Endothelial cell of umbilical vein (primary cell): ENCODE results near the gene ZNF778. TPM values are rescaled to one million over a fixed set of nuclear protein-coding genes. Genes with fewer than 3 reads are reported as not detected.
"Not testable (repeated sequence)": the region's sequence is repeated elsewhere in the genome, so short reads cannot be mapped to it uniquely, and the experiment has no call there.

Source experiments
- BruUV-seq: library from RNA; stranded (reverse); fragments of 400-500 nt; replicated peaks from 2 replicates; lab custom pipeline; 2021; lab: Mats Ljungman, UMichigan
- CTCF ChIA-PET: fragments of 300-600, 350-600 bp; sonication (Branson Sonifier 250); formaldehyde crosslinking; loops from one replicate; lab custom pipeline; 2021; ENCODE audit warnings: antibody characterized with exemption, inconsistent platforms; lab: Charles Lee
- POLR2A ChIA-PET: fragments of 300-600, 350-600 bp; sonication (Branson Sonifier 250); formaldehyde crosslinking; loops from one replicate; lab custom pipeline; 2021; ENCODE audit warnings: antibody characterized with exemption, inconsistent platforms; lab: Charles Lee
- DNase-seq: peaks from one replicate; pipeline ENCODE4 v3.0.0-alpha.2; 2011; ENCODE audit warnings: low read depth, low spot score
- FAIRE-seq: peaks from 2 replicates; lab custom pipeline; 2011; peaks lifted over from hg19 to GRCh38; lab: Jason Lieb, UNC
- H2AFZ ChIP-seq: 2 replicates; pipeline ENCODE4 v1.6.0; 2012; ENCODE audit warnings: low read depth, low read length, control low read depth, inconsistent platforms
- H3K27ac ChIP-seq: 2 replicates; pipeline ENCODE4 v1.5.1; 2011; ENCODE audit warnings: low read depth, mild to moderate bottlenecking, control low read depth, low read length, moderate library complexity; ENCODE audit not compliant: insufficient read depth
- H3K27me3 ChIP-seq, 2 experiments: 2 replicates each; pipeline versions ENCODE4 v1.6.0 to v1.6.1; 2011; ENCODE audit warnings: low read length in 2 of 2, mixed read lengths in 1 of 2; ENCODE audit not compliant: control insufficient read depth in 2 of 2, insufficient read depth in 2 of 2
- H3K36me3 ChIP-seq, 2 experiments: 2 replicates in 1 of 2; 3 replicates in 1 of 2; pipeline ENCODE4 v1.5.1; 2011; ENCODE audit warnings: low read length in 2 of 2, mild to moderate bottlenecking in 1 of 2, moderate library complexity in 1 of 2; ENCODE audit not compliant: control insufficient read depth in 2 of 2, insufficient read depth in 2 of 2; ENCODE audit errors: extremely low read depth in 1 of 2
- H3K4me1 ChIP-seq: 3 replicates; pipeline ENCODE4 v1.5.1; 2011; ENCODE audit warnings: mild to moderate bottlenecking, low read length; ENCODE audit not compliant: control insufficient read depth, insufficient read depth; ENCODE audit errors: extremely low read depth
- H3K4me2 ChIP-seq: 2 replicates; pipeline ENCODE4 v1.6.1; 2011; ENCODE audit warnings: low read length, control low read depth, mixed read lengths; ENCODE audit not compliant: insufficient read depth
- H3K4me3 ChIP-seq, 3 experiments: fragments of 200-600 bp in 1 of 3; sonication (generic), shearing (Covaris generic) in 1 of 3; replicated peaks in 1 of 3; 2 replicates each; pipeline ENCODE4 v1.5.1; 2011 to 2016; ENCODE audit warnings: control low read depth in 3 of 3, low read length in 3 of 3, mild to moderate bottlenecking in 2 of 3, inconsistent platforms in 1 of 3, low read depth in 1 of 3, moderate library complexity in 1 of 3; ENCODE audit not compliant: insufficient read depth in 1 of 3
- H3K79me2 ChIP-seq: 2 replicates; pipeline ENCODE4 v1.6.0; 2012; ENCODE audit warnings: low read length, inconsistent platforms; ENCODE audit not compliant: control insufficient read depth, insufficient read depth
- H3K9ac ChIP-seq: replicated peaks from 2 replicates; pipeline ENCODE3; 2011; ENCODE audit warnings: low read length, control low read depth; ENCODE audit not compliant: insufficient read depth; ENCODE audit errors: extremely low read depth
- H3K9me1 ChIP-seq: replicated peaks from 3 replicates; pipeline ENCODE4 v1.6.0; 2011; ENCODE audit warnings: mild to moderate bottlenecking, low read length; ENCODE audit not compliant: control insufficient read depth, insufficient read depth; ENCODE audit errors: extremely low read depth
- H3K9me3 ChIP-seq: replicated peaks from 2 replicates; pipeline ENCODE4 v1.5.1; 2012; ENCODE audit warnings: low read length, inconsistent platforms; ENCODE audit not compliant: control insufficient read depth, insufficient read depth
- H4K20me1 ChIP-seq: replicated peaks from 2 replicates; pipeline ENCODE3; 2011; ENCODE audit warnings: mild to moderate bottlenecking, low read length; ENCODE audit not compliant: control insufficient read depth, insufficient read depth; ENCODE audit errors: extremely low read depth
- GATA2 ChIP-seq: IDR thresholded peaks from 2 replicates; pipeline ENCODE4 v1.7.0; 2011; ENCODE audit warnings: low read depth, mild to moderate bottlenecking, moderate library complexity, mixed read lengths, low read length; ENCODE audit not compliant: insufficient read length, insufficient read depth
- JUN ChIP-seq: IDR thresholded peaks from 2 replicates; pipeline ENCODE4 v1.6.1; 2011; ENCODE audit warnings: borderline replicate concordance, low read depth; ENCODE audit not compliant: insufficient read length, insufficient read depth
- MYC ChIP-seq: IDR thresholded peaks from one replicate; pipeline ENCODE4 v1.6.1; 2011; ENCODE audit warnings: mild to moderate bottlenecking, low read depth, low read length
- dilution Hi-C: fragments of 300-500 bp; cut with MboI; formaldehyde crosslinking; loops from one replicate; pipeline ENCODE4 v1.15.0; 2019; ENCODE audit warnings: low sequenced_read_pairs; ENCODE audit not compliant: extremely low pct_ligation_motif_present
- intact Hi-C: fragments of 100-400 bp; cut with micrococcal nuclease; formaldehyde crosslinking; loops from one replicate; pipeline ENCODE4 v1.10.0; 2022
- polyA plus RNA-seq, 4 experiments: library from polyadenylated mRNA; depleted of rRNA in 3 of 4; stranded (reverse) in 3 of 4; unstranded in 1 of 4; fragments of >200 nt; gene quantifications; 2 replicates each; pipeline versions ENCODE4 v1.2.1 to v1.2.3, GENCODE V29; 2011 to 2012; ENCODE audit warnings: missing spikeins in 1 of 4
- total RNA-seq: library from RNA; stranded (reverse); gene quantifications from 2 replicates; pipeline ENCODE4 v1.2.3, GENCODE V29; 2021
- TF ChIP-seq, protein P1 (sequence below): IDR thresholded peaks from 2 replicates; pipeline ENCODE4 v1.6.1; 2011; ENCODE audit not compliant: insufficient read depth, insufficient read length

Gene ZNF778
- total and polyA plus RNA-seq, 2 donors (not counting 3 experiments of a cell fraction or from before 2014, with no cell fraction given), result 3.8 to 10.9 TPM

DNA sequence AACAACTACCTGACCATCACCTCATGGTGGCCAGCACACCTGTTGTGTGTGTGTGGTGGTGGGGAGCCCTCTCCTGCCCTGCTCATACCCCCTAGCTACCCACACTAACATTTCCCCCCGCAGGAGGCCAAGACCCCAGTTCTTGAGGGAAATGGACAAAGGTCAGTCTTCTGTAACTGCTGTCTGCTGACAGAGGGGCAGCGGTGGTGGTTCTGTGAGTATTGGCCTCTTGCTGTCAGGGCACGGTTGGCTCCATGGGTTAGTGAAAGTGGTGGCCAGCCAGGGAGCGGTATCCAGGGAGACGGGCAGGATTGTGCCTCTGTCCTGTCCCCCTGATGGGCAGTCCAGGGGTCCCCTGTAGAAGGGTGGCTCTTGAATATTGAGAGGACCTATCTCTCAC lies 26.2 kb downstream of the ZNF778 start:
- dilution Hi-C loops (no loop called here), intact Hi-C loops (no loop called here)
- Histone ChIP-seq H3K27ac (no peak overlapping the region), H3K4me2 (no peak overlapping the region), H2AFZ (no peak overlapping the region), H4K20me1 (no peaks in the 10 kb centered on the region), H3K9me1 (no peaks in the 10 kb centered on the region), H3K36me3 (no peaks in the 10 kb centered on the region), H3K4me1 (peaks cover 5% of the 10 kb centered on the region), H3K9me3 (no peaks in the 10 kb centered on the region), H3K79me2 (no peaks in the 10 kb centered on the region), H3K27me3 (no peaks in the 10 kb centered on the region), H3K4me3 (no peak overlapping the region), H3K9ac (no peak overlapping the region)
- POLR2A ChIA-PET, result no interaction called here
- CTCF ChIA-PET, result no interaction called here
- BruUV-seq, result no TSS peak
- DNase-seq (no peak), FAIRE-seq (no peak)
- TF ChIP-seq, protein P1, sequence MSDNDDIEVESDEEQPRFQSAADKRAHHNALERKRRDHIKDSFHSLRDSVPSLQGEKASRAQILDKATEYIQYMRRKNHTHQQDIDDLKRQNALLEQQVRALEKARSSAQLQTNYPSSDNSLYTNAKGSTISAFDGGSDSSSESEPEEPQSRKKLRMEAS, result no peak
- TF ChIP-seq JUN (no peak), MYC (no peak), GATA2 (no peak)

DNA sequence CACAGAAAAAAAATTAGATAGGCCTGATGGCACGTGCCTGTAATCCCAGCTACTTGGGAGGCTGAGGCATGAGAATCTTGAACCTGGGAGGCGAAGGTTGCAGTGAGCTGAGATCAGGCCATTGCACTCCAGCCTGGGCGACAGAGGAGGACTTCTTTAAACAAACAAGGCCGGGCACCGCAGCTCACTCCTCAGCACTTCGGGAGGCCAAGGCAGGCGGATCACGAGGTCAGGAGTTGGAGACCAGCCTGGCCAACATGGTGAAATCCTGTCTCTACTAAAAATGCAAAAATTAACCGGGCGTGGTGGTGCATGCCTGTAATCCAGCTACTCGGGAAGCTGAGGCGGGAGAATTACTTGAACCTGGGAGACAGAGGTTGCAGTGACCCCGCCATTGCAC lies 26.8 kb downstream of the ZNF778 start:
- H3K36me3 ChIP-seq, BruUV-seq, H3K27me3 ChIP-seq, H3K4me3 ChIP-seq, H3K9me1 ChIP-seq, H3K9ac ChIP-seq, H4K20me1 ChIP-seq, H3K9me3 ChIP-seq, POLR2A ChIA-PET, intact Hi-C loops, dilution Hi-C loops, CTCF ChIA-PET, H3K4me1 ChIP-seq, FAIRE-seq, DNase-seq, H3K4me2 ChIP-seq, H3K79me2 ChIP-seq, H2AFZ ChIP-seq, H3K27ac ChIP-seq: not testable (repeated sequence)
